Neural cell (in vitro differentiated cells): ENCODE measurements around the gene TTLL5. TPM values are rescaled to one million over a fixed set of nuclear protein-coding genes. Genes with fewer than 3 reads are reported as not detected.

Experiments
- H2AFZ ChIP-seq: fragments of 200-600, 300-800 bp; sonication (generic), shearing (Covaris generic); 2 replicates; pipeline ENCODE4 v1.6.0; 2014; ENCODE audit warnings: low read depth, mild to moderate bottlenecking, antibody characterized with exemption, low read length, moderate library complexity
- H3F3A ChIP-seq: fragments of 200-600 bp; shearing (Covaris generic); 2 replicates; pipeline ENCODE4 v1.6.1; 2016; ENCODE audit warnings: mild to moderate bottlenecking, moderate library complexity, mixed read lengths, antibody characterized with exemption, low read length; ENCODE audit not compliant: insufficient read depth, poor library complexity, severe bottlenecking
- H3K27ac ChIP-seq: fragments of 200-600, 300-800 bp; sonication (generic), shearing (Covaris generic); 2 replicates; pipeline ENCODE4 v1.5.1; 2014; ENCODE audit warnings: mild to moderate bottlenecking, low read length, moderate library complexity
- H3K27me3 ChIP-seq: fragments of 300-800, 200-600 bp; sonication (generic), shearing (Covaris generic); 2 replicates; pipeline ENCODE4 v1.6.0; 2014; ENCODE audit warnings: mild to moderate bottlenecking, low read depth, low read length, moderate library complexity; ENCODE audit not compliant: insufficient read depth
- H3K36me3 ChIP-seq: fragments of 300-800, 200-600 bp; sonication (generic), shearing (Covaris generic); 2 replicates; pipeline ENCODE4 v1.5.1; 2014; ENCODE audit warnings: mild to moderate bottlenecking, antibody characterized with exemption, low read length, moderate library complexity; ENCODE audit not compliant: insufficient read depth
- H3K4me2 ChIP-seq: fragments of 300-800, 200-600 bp; sonication (generic), shearing (Covaris generic); 2 replicates; pipeline ENCODE4 v1.6.0; 2014; ENCODE audit warnings: mild to moderate bottlenecking, low read length
- H3K4me3 ChIP-seq: fragments of 300-800, 200-600 bp; sonication (generic), shearing (Covaris generic); 2 replicates; pipeline ENCODE4 v1.5.1; 2014; ENCODE audit warnings: mild to moderate bottlenecking, low read length, moderate library complexity
- H3K79me2 ChIP-seq: fragments of 200-600 bp; shearing (Covaris generic); replicated peaks from 2 replicates; pipeline ENCODE4 v1.6.0; 2014; ENCODE audit warnings: mild to moderate bottlenecking, low read length, moderate library complexity; ENCODE audit not compliant: insufficient read depth
- H3K9ac ChIP-seq: fragments of 300-800, 200-600 bp; sonication (generic), shearing (Covaris generic); 2 replicates; pipeline ENCODE4 v1.6.1; 2016; ENCODE audit warnings: mild to moderate bottlenecking, low read length, mixed read lengths
- H3K9me2 ChIP-seq: fragments of 200-600 bp; shearing (Covaris generic); 2 replicates; pipeline ENCODE4 v1.6.1; 2016; ENCODE audit warnings: mild to moderate bottlenecking, low read length, mixed read lengths; ENCODE audit not compliant: insufficient read depth
- H3K9me3 ChIP-seq: fragments of 200-600, 300-800 bp; sonication (generic), shearing (Covaris generic); 2 replicates; pipeline ENCODE4 v1.6.1; 2016; ENCODE audit warnings: mild to moderate bottlenecking, mixed run types, low read length, moderate library complexity, mixed read lengths
- H4K20me1 ChIP-seq: fragments of 200-600 bp; shearing (Covaris generic); 2 replicates; pipeline ENCODE4 v1.6.1; 2016; ENCODE audit warnings: mild to moderate bottlenecking, mixed run types; ENCODE audit not compliant: insufficient read depth
- CTCF ChIP-seq: fragments of 450-650 bp; IDR thresholded peaks from 2 replicates; pipeline ENCODE4 v1.5.1; 2014; ENCODE audit warnings: antibody characterized with exemption, mild to moderate bottlenecking, moderate library complexity; ENCODE audit not compliant: poor library complexity, severe bottlenecking
- EP300 ChIP-seq: fragments of 450-650 bp; conservative IDR thresholded peaks from 2 replicates; pipeline ENCODE4 v1.6.1; 2014; ENCODE audit warnings: antibody characterized with exemption, mild to moderate bottlenecking, moderate library complexity; ENCODE audit not compliant: poor library complexity, severe bottlenecking
- EZH2 ChIP-seq: fragments of 200-600, 300-800 bp; shearing (Covaris generic), sonication (generic); IDR thresholded peaks from 2 replicates; pipeline ENCODE4 v1.6.1; 2014; ENCODE audit warnings: antibody characterized with exemption, low read length, borderline replicate concordance, mild to moderate bottlenecking; ENCODE audit not compliant: insufficient read depth, poor library complexity, severe bottlenecking
- MXI1 ChIP-seq: fragments of 450-650 bp; conservative IDR thresholded peaks from 2 replicates; pipeline ENCODE4 v1.6.1; 2014; ENCODE audit warnings: antibody characterized with exemption, mild to moderate bottlenecking; ENCODE audit not compliant: poor library complexity, severe bottlenecking
- POLR2AphosphoS5 ChIP-seq: IDR thresholded peaks from 2 replicates; pipeline ENCODE4 v1.6.1; 2012
- RAD21 ChIP-seq: fragments of 450-650 bp; conservative IDR thresholded peaks from 2 replicates; pipeline ENCODE4 v1.6.1; 2014; ENCODE audit warnings: antibody characterized with exemption, mild to moderate bottlenecking, moderate library complexity
- SMC3 ChIP-seq: fragments of 450-650 bp; conservative IDR thresholded peaks from 2 replicates; pipeline ENCODE4 v1.6.1; 2014; ENCODE audit warnings: antibody characterized with exemption, mild to moderate bottlenecking, moderate library complexity; ENCODE audit not compliant: poor library complexity
- TAF1 ChIP-seq: IDR thresholded peaks from 2 replicates; pipeline ENCODE4 v1.6.1; 2012; ENCODE audit warnings: low read depth
- polyA plus RNA-seq: library from polyadenylated mRNA; depleted of rRNA; stranded (reverse); fragments of >200 nt; gene quantifications from 2 replicates; pipeline ENCODE4 v1.2.3, GENCODE V29; 2014
- TF ChIP-seq, protein P1 (sequence below): IDR thresholded peaks from 2 replicates; pipeline ENCODE4 v1.6.1; 2012; ENCODE audit warnings: borderline replicate concordance

The TTLL5 gene
- polyA plus RNA-seq, 1 donor from 2014 or later: 8.2 TPM

GRCh38 chr14:75944607-75945241, 283.7 kb downstream of the TTLL5 start:
- Histone ChIP-seq H3K27ac (no peak overlapping the region), H3K27me3 (no peaks in the 10 kb centered on the region), H4K20me1 (no peaks in the 10 kb centered on the region), H2AFZ (no peak overlapping the region), H3K79me2 (no peaks in the 10 kb centered on the region), H3K4me2 (no peak overlapping the region), H3K36me3 (no peaks in the 10 kb centered on the region), H3K4me3 (no peak overlapping the region), H3K9me2 (no peaks in the 10 kb centered on the region), H3F3A (no peaks in the 10 kb centered on the region), H3K9ac (no peak overlapping the region), H3K9me3 (no peaks in the 10 kb centered on the region)
- TF ChIP-seq, protein P1, sequence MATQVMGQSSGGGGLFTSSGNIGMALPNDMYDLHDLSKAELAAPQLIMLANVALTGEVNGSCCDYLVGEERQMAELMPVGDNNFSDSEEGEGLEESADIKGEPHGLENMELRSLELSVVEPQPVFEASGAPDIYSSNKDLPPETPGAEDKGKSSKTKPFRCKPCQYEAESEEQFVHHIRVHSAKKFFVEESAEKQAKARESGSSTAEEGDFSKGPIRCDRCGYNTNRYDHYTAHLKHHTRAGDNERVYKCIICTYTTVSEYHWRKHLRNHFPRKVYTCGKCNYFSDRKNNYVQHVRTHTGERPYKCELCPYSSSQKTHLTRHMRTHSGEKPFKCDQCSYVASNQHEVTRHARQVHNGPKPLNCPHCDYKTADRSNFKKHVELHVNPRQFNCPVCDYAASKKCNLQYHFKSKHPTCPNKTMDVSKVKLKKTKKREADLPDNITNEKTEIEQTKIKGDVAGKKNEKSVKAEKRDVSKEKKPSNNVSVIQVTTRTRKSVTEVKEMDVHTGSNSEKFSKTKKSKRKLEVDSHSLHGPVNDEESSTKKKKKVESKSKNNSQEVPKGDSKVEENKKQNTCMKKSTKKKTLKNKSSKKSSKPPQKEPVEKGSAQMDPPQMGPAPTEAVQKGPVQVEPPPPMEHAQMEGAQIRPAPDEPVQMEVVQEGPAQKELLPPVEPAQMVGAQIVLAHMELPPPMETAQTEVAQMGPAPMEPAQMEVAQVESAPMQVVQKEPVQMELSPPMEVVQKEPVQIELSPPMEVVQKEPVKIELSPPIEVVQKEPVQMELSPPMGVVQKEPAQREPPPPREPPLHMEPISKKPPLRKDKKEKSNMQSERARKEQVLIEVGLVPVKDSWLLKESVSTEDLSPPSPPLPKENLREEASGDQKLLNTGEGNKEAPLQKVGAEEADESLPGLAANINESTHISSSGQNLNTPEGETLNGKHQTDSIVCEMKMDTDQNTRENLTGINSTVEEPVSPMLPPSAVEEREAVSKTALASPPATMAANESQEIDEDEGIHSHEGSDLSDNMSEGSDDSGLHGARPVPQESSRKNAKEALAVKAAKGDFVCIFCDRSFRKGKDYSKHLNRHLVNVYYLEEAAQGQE: no peak
- no peak for TF ChIP-seq EZH2
- no peak for TF ChIP-seq POLR2AphosphoS5
- no peak for TF ChIP-seq CTCF
- no peak for TF ChIP-seq EP300
- no peak for TF ChIP-seq SMC3
- TF ChIP-seq TAF1: no peak
- TF ChIP-seq RAD21: no peak
- TF ChIP-seq MXI1: no peak

DNA sequence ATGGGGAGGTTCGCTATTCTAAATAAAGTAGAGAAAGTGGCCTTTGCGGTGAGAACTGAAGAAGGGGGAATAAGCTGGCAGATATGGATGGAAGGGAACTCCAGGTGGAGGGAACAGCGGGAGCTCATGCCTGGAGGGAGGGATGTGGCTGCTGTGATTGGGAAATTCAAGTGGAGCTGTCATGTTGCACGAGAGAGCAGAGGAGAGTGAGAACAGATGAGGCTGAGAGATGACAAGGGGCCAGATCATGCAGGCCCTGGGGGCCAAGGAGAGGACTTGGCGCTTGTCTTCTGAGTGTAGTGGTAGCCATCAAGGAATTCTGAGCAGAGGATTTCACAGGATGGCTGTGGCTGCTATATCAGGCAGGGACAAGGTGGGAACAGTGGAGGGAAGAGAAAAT, 285.7 kb downstream of the TTLL5 start:
- TF ChIP-seq MXI1 (no peak), EZH2 (no peak)
- Histone ChIP-seq H3K27ac (no peak overlapping the region), H3K9me3 (no peaks in the 10 kb centered on the region), H2AFZ (no peak overlapping the region), H3K4me2 (no peak overlapping the region), H3F3A (no peaks in the 10 kb centered on the region), H3K9me2 (no peaks in the 10 kb centered on the region), H3K4me3 (no peak overlapping the region), H4K20me1 (no peaks in the 10 kb centered on the region), H3K36me3 (no peaks in the 10 kb centered on the region), H3K9ac (no peak overlapping the region), H3K27me3 (no peaks in the 10 kb centered on the region), H3K79me2 (no peaks in the 10 kb centered on the region)
